ENCODE results near the gene UBXN6.

Gene UBXN6, protein sequence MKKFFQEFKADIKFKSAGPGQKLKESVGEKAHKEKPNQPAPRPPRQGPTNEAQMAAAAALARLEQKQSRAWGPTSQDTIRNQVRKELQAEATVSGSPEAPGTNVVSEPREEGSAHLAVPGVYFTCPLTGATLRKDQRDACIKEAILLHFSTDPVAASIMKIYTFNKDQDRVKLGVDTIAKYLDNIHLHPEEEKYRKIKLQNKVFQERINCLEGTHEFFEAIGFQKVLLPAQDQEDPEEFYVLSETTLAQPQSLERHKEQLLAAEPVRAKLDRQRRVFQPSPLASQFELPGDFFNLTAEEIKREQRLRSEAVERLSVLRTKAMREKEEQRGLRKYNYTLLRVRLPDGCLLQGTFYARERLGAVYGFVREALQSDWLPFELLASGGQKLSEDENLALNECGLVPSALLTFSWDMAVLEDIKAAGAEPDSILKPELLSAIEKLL

DNA sequence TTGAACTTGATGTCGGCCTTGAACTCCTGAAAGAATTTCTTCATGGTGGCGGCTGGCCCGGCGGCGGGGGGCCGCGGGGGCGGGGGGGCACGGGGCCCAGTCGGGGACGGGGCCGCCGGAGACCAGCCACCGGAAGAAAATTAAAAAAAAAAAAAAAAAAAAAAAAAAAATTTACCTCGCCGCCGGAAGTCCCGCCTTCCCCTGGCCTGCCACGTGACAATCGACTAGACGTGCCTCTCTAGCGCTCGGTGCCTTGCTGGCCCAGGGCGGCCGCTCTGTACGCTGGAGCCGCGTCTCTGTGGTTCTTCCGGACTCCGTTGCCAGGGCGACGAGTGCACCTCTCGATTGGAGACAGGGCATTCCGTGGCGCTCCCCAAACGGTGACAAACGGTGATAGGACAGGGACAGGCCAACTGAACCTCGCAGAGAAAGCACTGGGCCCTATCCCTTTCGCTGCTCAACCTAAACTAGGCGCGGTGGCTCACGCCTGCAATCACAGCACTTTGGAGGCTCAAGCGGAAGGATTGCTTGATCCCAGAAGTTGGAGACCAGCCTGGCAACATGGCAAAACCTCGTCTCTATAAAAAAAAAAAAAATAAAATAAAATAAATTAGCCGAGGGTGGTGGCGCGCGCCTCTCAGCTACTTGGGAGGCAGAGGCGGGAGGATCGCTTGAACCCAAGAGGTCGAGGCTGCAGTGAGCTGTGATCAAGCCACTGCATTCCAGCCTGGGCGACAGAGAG, at the start of gene UBXN6:
TSS of gene UBXN6 (minus strand) at position 141 of the 742 bp plus-strand sequence. CDS start at position 44, 97 bp downstream.
- DNase-seq = peak; percentile 92 to 95

DNA sequence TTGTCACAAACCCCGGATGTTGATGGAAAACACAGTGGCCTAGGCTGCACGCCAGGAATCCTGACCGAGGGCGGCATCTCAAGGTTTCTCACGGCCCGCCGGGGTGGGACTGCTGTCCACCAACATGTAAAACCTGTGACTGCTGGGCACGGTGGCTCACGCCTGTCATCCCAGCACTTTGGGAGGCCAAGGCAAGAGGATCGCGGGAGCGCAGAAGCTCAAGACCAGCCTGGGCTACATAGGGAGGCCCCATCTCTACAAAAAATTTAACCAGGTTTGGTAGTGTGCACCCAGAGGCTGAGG, 49.5 kb upstream of the UBXN6 start:
- no peak for DNase-seq

DNA sequence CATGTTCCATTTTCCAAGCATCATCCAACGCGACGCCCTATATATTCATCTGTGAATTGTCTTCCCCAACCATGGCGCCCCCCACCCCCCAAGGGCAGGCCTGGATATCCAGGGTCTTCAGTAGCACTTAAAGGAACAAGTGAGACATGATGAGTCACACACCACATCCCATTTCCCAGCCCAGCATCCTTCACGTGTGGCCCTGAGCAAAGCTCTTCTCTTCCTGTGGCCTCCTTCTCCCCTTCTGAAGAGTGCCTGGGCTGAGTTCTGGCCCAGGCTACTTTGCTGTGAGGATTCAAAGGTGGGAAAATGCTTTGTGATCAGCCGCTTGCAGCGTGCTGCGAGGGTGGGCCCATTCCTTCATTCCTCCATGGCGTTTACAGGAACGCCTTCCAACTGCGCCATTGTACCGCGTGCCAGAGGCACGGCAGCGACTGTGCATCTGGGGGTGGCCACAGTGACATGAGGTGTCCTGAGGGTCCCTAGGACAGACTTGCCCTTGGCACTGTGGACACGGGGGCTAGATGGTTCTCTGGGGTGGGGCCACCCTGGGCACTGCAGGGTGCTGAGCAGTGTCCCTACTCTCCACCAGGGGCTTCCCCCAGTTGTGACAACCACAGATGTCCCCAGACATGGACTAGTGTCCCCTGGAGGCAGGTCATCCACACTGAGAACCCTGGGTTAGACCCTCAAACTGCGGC, 49.0 kb upstream of the UBXN6 start:
- DNase-seq = no peak

- DNase-seq = no peak
These were observed 48.2 kb upstream of the UBXN6 start for GRCh38 chr19:4505570-4506448.

DNA sequence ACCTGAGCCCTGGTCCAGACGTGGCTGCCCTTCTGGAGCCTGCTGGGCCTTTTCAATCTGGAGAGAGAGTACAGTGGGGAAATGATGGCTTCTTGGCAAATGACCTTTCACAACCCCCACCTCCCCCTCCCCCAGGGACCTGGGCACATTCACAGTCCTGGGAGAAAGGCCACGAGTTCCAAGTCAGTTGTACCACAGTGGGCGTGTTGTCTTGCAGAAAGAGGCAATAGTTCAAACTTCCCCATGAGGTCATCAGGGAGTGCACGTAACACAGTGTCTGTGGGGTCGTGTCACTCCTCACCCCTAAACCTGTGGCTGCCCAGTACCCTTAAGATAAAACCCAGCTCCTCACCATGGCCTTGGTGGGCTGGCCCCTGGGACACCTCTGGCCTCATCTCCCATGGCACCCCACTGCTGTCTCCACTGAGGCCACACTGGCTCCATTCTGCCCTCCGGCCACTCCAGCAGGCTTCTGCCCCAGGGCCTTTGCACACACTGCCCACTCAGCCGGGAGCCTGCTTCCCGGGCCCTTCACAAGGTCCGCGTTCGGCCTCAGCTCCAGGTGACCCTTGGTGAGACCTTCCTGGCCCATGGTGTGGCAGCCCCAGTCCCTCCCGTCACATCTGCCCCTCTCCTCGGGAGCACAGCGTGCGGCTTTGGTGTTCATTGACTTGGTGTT, 47.4 kb upstream of the UBXN6 start:
- DNase-seq = no peak

GRCh38 chr19:4504297-4504701, 46.7 kb upstream of the UBXN6 start:
- no peak for DNase-seq

- DNase-seq = no peak
These were observed 46.2 kb upstream of the UBXN6 start for GRCh38 chr19:4503825-4504170.

DNA sequence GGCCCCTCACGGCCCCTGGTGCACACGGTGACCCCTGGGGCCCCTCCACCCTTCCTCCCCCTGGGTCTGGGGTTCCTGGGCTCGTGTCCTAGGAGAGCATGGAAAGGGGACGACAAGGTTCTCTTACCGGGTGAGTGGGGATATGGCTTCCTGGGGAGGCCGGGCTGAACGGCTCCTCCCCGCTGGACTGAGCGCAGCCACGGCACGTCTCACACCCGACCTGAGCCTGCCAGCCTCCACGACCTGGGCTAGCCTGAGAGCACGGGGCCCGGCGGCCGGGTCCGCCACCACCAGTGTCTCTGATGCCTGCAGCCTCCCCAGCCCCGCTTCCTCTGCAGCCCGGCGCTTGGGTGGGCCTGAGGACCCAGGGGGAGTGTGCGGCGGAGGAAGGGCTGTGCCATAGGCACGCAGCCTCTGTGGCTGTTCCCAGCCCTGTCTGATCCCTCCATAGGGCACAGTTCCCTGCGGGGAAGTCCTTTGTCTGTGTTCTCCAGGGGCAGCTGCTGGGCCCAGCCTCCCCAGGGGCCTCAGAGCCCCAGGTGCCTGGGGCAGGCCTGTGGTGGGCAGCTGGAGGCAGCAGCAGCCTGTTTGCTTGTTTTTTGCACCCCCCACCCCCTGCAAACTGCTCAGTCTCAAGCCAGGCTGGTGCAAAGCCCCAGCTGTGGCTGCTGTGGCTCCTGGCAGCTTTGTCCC, 45.7 kb upstream of the UBXN6 start:
- no peak for DNase-seq

DNA sequence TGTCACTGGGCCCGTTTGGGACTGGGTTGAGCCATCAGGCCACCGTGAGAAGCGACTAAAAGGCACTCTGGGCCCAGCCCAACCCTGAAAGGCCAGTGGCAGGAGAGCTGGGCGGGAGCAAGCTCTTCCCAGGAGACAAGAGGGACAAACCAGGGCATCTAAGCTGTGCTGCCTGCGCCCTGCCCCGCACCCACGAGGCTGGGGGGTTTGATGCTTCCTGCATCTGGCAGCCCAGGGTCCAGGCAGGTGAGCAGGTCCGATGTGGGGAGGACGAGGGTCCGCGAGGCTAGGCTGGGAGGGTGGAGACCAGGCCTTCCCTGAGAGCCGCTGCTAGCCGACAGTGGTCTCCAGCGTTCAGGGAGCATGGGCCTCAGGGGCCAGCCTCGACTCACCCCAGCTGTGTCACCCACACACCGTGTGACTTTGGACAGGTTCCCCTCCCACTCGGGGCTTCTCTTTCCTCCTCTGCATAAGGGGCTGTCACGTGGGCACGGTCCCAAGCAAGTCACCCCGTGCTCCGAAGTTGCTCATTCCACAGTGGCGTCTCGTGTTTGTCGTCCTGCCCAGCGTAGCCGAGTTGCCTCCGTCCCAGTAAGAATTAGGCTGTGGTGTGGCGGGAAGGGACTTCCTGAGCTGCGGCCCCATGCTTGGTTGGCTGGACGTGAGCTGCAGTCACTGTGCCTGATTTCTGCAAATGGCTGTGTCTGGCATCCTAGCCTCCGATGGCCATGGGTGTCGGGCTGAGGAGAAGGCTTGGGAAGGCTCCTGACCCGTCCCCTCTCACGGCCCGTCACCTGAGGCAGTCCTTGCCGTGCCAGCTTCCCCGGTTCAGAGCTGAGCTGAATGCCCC, 44.9 kb upstream of the UBXN6 start:
- DNase-seq = no peak

- no peak for DNase-seq
These were observed 44.1 kb upstream of the UBXN6 start for GRCh38 chr19:4501691-4502090.

- no peak for DNase-seq
These were observed 43.4 kb upstream of the UBXN6 start for GRCh38 chr19:4500841-4501591.

DNA sequence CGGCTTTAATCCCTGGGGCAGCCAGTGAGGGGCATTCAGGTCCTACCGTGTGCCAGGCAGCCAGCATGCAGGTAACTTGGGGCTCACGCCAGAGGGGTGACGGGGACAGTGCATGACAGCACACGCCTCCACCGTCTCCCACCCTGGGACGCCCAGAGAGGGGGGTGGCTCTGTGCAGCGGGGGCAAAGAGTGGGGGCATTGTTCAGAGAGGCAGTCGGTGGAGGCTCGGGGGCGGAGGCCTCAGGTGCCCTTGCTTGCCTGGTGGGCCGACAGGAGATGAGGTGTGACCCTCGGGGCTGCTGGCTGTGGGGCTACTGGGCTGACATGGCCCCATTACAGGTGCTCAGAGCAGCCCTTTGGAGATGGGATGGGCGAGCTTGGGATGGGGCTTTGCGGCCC, 42.3 kb upstream of the UBXN6 start:
- DNase-seq = no peak

- DNase-seq = no peak
These were observed 41.7 kb upstream of the UBXN6 start for GRCh38 chr19:4499318-4499717.

DNA sequence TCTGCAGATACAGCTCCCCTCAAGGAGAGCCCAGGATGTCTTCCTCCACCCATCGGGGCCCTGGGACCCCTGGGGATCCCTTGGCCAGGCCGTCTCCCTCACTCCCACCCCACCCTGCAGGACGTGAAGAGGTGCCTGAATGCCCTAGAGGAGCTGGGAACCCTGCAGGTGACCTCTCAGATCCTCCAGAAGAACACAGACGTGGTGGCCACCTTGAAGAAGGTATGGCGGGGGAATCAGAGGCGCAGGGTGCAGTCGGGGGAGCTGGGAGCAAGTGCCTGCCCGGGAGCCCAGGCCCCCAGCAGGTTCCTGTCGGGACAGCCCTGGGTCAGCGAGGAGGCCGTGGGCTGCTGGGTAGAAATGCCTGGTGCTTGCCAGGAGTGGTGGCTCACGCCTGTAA, 41.1 kb upstream of the UBXN6 start:
- no peak for DNase-seq

GRCh38 chr19:4497770-4498389, 40.3 kb upstream of the UBXN6 start:
- no peak for DNase-seq

GRCh38 chr19:4496304-4496703, 38.7 kb upstream of the UBXN6 start:
- DNase-seq = no peak

- DNase-seq = no peak
These were observed 37.9 kb upstream of the UBXN6 start for GRCh38 chr19:4495471-4495870.

DNA sequence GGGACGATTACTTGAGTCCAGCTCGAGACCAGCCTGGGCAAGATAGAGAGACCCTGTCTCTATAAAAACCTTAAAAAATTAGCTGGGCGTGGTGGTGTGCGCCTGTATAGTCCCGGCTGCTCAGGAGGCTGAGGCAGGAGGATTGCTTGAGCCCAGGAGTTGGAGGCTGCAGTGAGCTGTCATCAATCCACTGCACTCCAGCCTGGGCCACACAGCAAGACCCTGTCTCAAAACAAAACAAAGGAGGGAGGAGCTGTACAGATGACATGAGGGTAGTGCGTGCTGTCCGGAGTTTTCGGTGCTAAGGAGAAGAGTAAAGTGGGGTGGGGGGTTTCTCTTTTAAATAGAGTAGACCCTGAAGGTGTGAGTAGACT, 37.1 kb upstream of the UBXN6 start:
- DNase-seq = no peak

DNA sequence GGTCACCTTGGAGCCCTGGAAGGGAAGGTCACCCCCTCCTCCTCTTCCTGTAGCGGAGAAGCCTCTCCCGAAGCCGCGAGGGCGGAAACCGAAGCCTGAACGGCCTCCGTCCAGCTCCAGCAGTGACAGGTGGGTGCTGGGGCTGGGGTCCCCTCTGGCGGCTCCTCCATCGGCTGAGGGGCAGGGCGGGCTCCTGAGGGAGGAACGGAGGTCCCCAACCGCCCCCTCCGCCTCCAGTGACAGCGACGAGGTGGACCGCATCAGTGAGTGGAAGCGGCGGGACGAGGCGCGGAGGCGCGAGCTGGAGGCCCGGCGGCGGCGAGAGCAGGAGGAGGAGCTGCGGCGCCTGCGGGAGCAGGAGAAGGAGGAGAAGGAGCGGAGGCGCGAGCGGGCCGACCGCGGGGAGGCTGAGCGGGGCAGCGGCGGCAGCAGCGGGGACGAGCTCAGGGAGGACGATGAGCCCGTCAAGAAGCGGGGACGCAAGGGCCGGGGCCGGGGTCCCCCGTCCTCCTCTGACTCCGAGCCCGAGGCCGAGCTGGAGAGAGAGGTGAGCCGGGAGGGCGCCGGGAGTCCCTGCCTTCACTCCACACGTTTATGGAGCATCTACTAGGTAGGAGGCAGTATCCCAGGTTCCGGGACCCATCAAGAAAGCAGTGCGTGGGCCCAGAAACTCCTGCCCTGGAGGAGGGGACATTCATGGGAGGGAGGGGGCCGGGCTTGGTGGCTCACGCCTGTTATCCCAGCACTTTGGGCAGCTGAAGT, 36.5 kb upstream of the UBXN6 start:
- no peak for DNase-seq

Data from NCI-H1930 (cell line).